NCI-H146 treated with DMSO at 0.1 percent for 48 hours (cell line): ENCODE results near the gene ZFP3.
"Not testable (repeated sequence)": the region's sequence is repeated elsewhere in the genome, so short reads cannot be mapped to it uniquely, and the experiment has no call there.

Experiments used
- DNase-seq: peaks from one replicate; lab custom pipeline; 2025; ENCODE audit not compliant: unreplicated experiment; lab: John Stamatoyannopoulos, UW

ZFP3 gene

GRCh38 chr17:5137511-5138197, 59.4 kb downstream of the ZFP3 start:
- DNase-seq: not testable (repeated sequence)

GRCh38 chr17:5138198-5138544, 59.9 kb downstream of the ZFP3 start:
- not testable (repeated sequence) for DNase-seq

- DNase-seq: no peak
Observed at GRCh38 chr17:5138616-5139457, 60.6 kb downstream of the ZFP3 start.

GRCh38 chr17:5139458-5139732, 61.1 kb downstream of the ZFP3 start:
- DNase-seq: no peak

GRCh38 chr17:5142877-5143276, 64.6 kb downstream of the ZFP3 start:
- DNase-seq: not testable (repeated sequence)
